Measurements from ENCODE around the gene IFI16. TPM values are rescaled to one million over a fixed set of nuclear protein-coding genes. Genes with fewer than 3 reads are reported as not detected.

IFI16 gene
- total RNA-seq, 4 donors from 2014 or later = 71.4 to 134 (median 116) TPM

DNA sequence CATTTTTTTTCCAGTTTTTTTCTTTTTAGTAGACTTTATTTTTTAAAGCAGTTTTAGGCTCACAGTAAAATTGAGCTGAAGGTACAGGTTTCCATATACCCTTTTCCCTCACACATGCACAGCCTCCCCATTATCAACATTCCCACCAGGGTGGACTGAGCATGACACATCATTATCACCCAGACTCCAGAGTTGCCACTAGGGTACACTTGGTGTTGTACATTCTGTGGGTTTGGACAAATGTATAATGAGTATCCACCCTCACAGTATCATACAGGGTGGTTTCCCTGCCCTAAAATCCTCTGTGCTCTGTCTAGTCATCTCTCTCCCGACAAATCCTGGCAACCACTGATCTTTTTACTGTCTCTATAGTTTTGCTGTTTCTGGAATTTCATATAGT is 69.8 kb downstream of the IFI16 start:
- TF ChIP-seq, protein P1, sequence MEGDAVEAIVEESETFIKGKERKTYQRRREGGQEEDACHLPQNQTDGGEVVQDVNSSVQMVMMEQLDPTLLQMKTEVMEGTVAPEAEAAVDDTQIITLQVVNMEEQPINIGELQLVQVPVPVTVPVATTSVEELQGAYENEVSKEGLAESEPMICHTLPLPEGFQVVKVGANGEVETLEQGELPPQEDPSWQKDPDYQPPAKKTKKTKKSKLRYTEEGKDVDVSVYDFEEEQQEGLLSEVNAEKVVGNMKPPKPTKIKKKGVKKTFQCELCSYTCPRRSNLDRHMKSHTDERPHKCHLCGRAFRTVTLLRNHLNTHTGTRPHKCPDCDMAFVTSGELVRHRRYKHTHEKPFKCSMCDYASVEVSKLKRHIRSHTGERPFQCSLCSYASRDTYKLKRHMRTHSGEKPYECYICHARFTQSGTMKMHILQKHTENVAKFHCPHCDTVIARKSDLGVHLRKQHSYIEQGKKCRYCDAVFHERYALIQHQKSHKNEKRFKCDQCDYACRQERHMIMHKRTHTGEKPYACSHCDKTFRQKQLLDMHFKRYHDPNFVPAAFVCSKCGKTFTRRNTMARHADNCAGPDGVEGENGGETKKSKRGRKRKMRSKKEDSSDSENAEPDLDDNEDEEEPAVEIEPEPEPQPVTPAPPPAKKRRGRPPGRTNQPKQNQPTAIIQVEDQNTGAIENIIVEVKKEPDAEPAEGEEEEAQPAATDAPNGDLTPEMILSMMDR (IDR thresholded peaks at IDR 0.05; ENCODE audit: low read depth) = no peak

DNA sequence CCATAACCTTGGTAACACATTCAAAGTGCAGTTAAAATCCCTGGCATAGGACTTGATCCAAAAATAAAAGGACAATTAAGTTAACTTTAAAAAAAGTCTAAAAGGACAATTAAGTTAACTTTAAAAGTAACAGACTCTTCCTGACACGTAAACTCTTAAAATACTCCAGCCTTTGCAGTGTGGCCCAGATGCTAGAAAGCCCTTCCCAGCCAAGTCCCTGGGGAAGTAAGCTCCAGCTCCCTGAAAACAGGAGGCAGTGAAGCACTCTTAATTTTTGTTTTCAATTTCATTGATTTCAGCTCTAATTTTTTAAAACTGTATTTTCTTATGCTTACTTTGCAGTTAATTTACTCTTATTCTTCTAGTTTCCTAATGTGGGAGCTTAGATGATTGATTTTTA is 71.9 kb downstream of the IFI16 start:
- TF ChIP-seq, protein P1 (IDR thresholded peaks at IDR 0.05; ENCODE audit: low read depth) = no peak

DNA sequence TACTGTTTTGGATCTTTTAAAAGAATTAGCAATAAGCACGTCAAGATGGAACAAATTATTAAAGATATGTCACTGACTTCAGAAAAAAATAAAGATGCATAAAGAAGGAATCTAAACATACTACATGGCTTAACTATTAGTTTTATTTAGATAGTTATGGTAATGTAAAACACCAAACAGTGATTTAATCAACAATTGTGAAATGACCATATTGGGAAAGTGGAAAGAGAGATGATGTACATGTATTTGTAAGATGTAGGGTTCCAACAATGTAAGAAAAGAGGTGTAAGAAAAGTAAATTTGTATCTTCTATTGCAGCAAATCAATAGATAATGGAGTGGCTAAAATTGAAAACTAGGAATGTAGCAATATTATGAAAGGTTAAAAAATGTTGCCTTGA is 73.3 kb downstream of the IFI16 start:
- TF ChIP-seq, protein P1 (IDR thresholded peaks at IDR 0.05; ENCODE audit: low read depth) = no peak

DNA sequence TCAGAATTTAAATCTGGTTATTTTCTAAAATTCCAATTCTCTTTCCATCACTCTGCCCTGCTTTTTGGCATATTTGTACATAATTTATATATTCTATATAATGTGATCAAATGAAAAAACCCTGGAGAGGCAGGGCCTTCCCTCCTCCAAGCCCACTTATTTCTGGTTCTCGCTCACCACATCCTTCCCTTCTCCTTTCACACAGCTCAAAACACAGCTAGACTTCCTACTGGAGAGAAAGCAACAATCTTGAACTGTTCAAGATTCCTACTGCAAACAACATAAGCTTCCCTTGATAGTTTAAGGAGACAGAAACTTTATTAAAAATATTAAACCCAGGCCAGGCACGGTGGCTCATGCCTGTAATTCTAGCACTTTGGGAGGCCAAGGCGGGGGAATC is 74.4 kb downstream of the IFI16 start:
- TF ChIP-seq, protein P1 (IDR thresholded peaks at IDR 0.05; ENCODE audit: low read depth) = no peak

DNA sequence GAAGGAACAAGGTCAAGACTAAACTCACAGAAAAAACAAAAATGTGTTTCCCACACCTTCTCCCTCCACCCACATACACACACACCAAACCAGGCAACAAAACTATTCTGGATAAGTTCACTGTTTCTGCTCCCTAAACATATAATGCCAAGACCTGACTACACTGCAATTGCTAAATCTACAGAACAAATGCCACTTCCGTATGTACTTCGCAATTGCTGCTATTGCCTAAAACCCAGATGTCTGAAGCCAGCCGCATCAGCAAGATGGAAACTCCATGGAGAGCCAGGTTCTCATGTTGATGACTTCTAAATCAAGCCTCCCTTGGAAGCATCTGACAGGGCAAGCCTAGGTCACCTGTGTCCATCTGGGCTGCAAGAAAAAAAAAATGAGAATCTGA is 75.2 kb downstream of the IFI16 start:
- TF ChIP-seq, protein P1 (IDR thresholded peaks at IDR 0.05; ENCODE audit: low read depth) = no peak

DNA sequence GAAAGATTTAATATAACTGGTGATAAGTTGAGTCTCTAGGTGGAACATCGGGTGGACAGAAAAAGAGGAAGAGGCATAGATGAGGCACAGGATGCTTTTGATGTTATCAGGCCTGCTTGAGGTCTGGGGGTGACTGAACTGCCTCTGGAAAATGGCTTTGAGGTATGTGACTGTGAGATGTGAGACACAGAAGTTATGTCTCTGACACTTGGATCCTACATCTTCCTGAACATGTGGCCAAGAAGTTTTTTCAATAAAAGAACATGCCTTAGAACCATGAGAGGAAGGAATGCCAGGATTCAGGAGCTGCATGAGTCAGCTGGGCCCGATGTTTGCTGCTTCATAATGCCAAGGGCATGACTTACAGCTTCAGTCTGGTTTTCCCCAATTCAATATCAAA is 78.3 kb downstream of the IFI16 start:
- TF ChIP-seq, protein P1 (IDR thresholded peaks at IDR 0.05; ENCODE audit: low read depth) = no peak

DNA sequence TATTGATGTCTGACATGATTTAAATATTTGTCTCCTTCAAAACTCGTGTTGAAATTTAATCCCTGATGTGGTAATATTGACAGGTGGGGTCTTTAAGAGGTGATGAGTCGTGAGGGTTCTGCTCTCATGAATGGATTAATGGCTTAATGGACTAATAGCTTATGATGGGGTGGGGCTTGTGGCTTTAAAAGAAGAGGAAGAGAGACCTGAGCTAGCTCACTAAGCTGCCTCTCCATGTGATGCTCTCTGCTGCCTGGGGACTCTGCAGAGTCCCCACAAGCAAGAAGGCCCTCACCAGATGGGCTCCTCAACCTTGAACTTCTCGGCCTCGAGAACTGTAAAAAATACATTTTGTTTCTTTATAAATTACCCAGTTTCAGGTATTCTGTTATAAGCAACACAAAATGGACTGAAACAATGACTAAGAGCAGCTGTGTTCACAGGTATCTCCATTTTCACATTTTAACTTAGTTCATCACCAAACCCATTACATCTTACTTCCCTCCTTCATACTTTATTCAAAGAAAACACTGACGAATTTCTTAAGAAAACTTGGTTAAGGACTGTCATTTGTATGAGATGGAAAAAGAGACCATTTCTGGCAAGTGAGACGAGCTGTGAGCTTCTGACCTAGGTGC is 79.0 kb downstream of the IFI16 start:
- TF ChIP-seq, protein P1 (IDR thresholded peaks at IDR 0.05; ENCODE audit: low read depth) = no peak

Data from subcutaneous adipose tissue (tissue), 4 donors.